GM23338 (cell line): Measurements from ENCODE around the gene RIPPLY1. TPM values are rescaled to one million over a fixed set of nuclear protein-coding genes. Genes with fewer than 3 reads are reported as not detected.

Experiments
- ATAC-seq: fragments of 200-7000 bp; cut with Tn5 transposase; 3 replicates; pipeline ENCODE4 v1.9.1; 2020
- DNase-seq: peaks from one replicate; pipeline ENCODE4 v3.0.0-alpha.2; 2015; ENCODE audit warnings: low spot score
- H2AFZ ChIP-seq: fragments of 200-600 bp; sonication (generic); 2 replicates; pipeline ENCODE4 v1.8.0; 2016; ENCODE audit warnings: antibody characterized with exemption, mild to moderate bottlenecking, moderate library complexity
- H3F3A ChIP-seq: fragments of 200-600 bp; sonication (generic); replicated peaks from 2 replicates; pipeline ENCODE4 v1.8.0; 2017; ENCODE audit warnings: antibody characterized with exemption, mixed run types, low read depth
- H3K27ac ChIP-seq: fragments of 200-600 bp; sonication (generic); 2 replicates; pipeline ENCODE4 v1.6.1; 2016; ENCODE audit warnings: low read depth
- H3K27me3 ChIP-seq: fragments of 200-600 bp; sonication (generic); 2 replicates; pipeline ENCODE4 v1.8.0; 2016; ENCODE audit warnings: mild to moderate bottlenecking, mixed run types, moderate library complexity; ENCODE audit not compliant: insufficient read depth
- H3K36me3 ChIP-seq: fragments of 200-600 bp; sonication (generic); 2 replicates; pipeline ENCODE4 v1.8.0; 2016; ENCODE audit warnings: mild to moderate bottlenecking; ENCODE audit not compliant: insufficient read depth
- H3K4me1 ChIP-seq: fragments of 200-600 bp; sonication (generic); 2 replicates; pipeline ENCODE4 v1.8.0; 2016; ENCODE audit warnings: mild to moderate bottlenecking, moderate library complexity; ENCODE audit not compliant: insufficient read depth
- H3K4me2 ChIP-seq: fragments of 200-600 bp; sonication (generic); 2 replicates; pipeline ENCODE4 v1.7.1; 2017; ENCODE audit warnings: mixed run types
- H3K4me3 ChIP-seq: fragments of 200-600 bp; sonication (generic); 2 replicates; pipeline ENCODE4 v1.6.1; 2016; ENCODE audit warnings: mixed run types
- H3K79me2 ChIP-seq: fragments of 200-600 bp; sonication (generic); replicated peaks from 2 replicates; pipeline ENCODE4 v1.8.0; 2017; ENCODE audit warnings: mild to moderate bottlenecking; ENCODE audit not compliant: insufficient read depth
- H3K9me2 ChIP-seq: fragments of 200-600 bp; sonication (generic); 2 replicates; pipeline ENCODE4 v1.8.0; 2017; ENCODE audit not compliant: insufficient read depth
- H4K20me1 ChIP-seq: fragments of 200-600 bp; sonication (generic); replicated peaks from 2 replicates; pipeline ENCODE4 v1.8.0; 2017; ENCODE audit warnings: mild to moderate bottlenecking; ENCODE audit not compliant: insufficient read depth
- H3K27ac Mint-ChIP-seq: 2 replicates; pipeline ENCODE4 v1.8.0; 2020; ENCODE audit warnings: inconsistent platforms, mild to moderate bottlenecking, moderate library complexity, mixed read lengths
- H3K27me3 Mint-ChIP-seq: 3 replicates; pipeline ENCODE4 v1.8.0; 2022; ENCODE audit warnings: low read depth, mild to moderate bottlenecking, moderate library complexity, mixed read lengths, inconsistent platforms; ENCODE audit not compliant: insufficient read depth, poor library complexity
- H3K36me3 Mint-ChIP-seq: 3 replicates; pipeline ENCODE4 v1.8.0; 2021; ENCODE audit warnings: low read depth, mild to moderate bottlenecking, inconsistent platforms, moderate library complexity, mixed read lengths
- H3K4me1 Mint-ChIP-seq: 3 replicates; pipeline ENCODE4 v1.8.0; 2020; ENCODE audit warnings: mild to moderate bottlenecking, inconsistent platforms, mixed read lengths
- H3K4me3 Mint-ChIP-seq: 3 replicates; pipeline ENCODE4 v1.8.0; 2021; ENCODE audit warnings: moderate library complexity, mild to moderate bottlenecking, inconsistent platforms, mixed read lengths
- H3K9me3 Mint-ChIP-seq: 3 replicates; pipeline ENCODE4 v1.8.0; 2020; ENCODE audit warnings: moderate library complexity, mild to moderate bottlenecking, inconsistent platforms, mixed read lengths
- CREB1 ChIP-seq: fragments of 250-450 bp; sonication (Bioruptor Pico); IDR thresholded peaks from 2 replicates; pipeline ENCODE4 v1.5.0; 2020; ENCODE audit warnings: low read depth, mild to moderate bottlenecking, moderate library complexity
- EZH2 ChIP-seq: fragments of 200-600 bp; sonication (generic); IDR thresholded peaks from one replicate; pipeline ENCODE4 v1.8.0; 2017; ENCODE audit warnings: antibody characterized with exemption, mild to moderate bottlenecking, low read depth; ENCODE audit not compliant: unreplicated experiment
- EZH2phosphoT487 ChIP-seq: fragments of 200-600 bp; sonication (generic); IDR thresholded peaks from one replicate; pipeline ENCODE4 v1.8.1; 2018; ENCODE audit warnings: antibody characterized with exemption; ENCODE audit not compliant: unreplicated experiment
- NANOG ChIP-seq: IDR thresholded peaks from 2 replicates; pipeline ENCODE4 v1.6.1; 2016; ENCODE audit warnings: antibody characterized with exemption, borderline replicate concordance
- POLR2AphosphoS5 ChIP-seq: IDR thresholded peaks from 2 replicates; pipeline ENCODE4 v1.6.1; 2016; ENCODE audit warnings: antibody characterized with exemption, low read depth
- STAT1 ChIP-seq: IDR thresholded peaks from one replicate; pipeline ENCODE4 v1.6.1; 2016; ENCODE audit warnings: antibody characterized with exemption; ENCODE audit not compliant: unreplicated experiment
- polyA plus RNA-seq: library from polyadenylated mRNA; unstranded; fragments of >200 nt; fragmentation: Nextera tagmentation; extraction: Ambion mirVana; gene quantifications from 2 replicates; pipeline ENCODE4 v1.2.1, GENCODE V29; 2016
- total RNA-seq: library from RNA; depleted of rRNA; stranded (reverse); fragments of >200 nt; shearing (Covaris generic); gene quantifications from 2 replicates; pipeline ENCODE4 v1.2.3, GENCODE V29; 2014
- TF ChIP-seq, protein P1 (sequence below), 2 experiments: fragments of 200-600 bp in 1 of 2; sonication (generic) in 1 of 2; conservative IDR thresholded peaks; 2 replicates each; pipeline versions ENCODE4 v1.5.1 to v1.6.1; 2016 to 2017; ENCODE audit warnings: antibody characterized with exemption in 2 of 2, low read depth in 2 of 2, mild to moderate bottlenecking in 2 of 2, moderate library complexity in 1 of 2
- TF ChIP-seq, protein P2 (sequence below): IDR thresholded peaks from one replicate; pipeline ENCODE4 v1.6.1; 2018; ENCODE audit warnings: antibody characterized with exemption; ENCODE audit not compliant: unreplicated experiment
- TF ChIP-seq, protein P3 (sequence below): IDR thresholded peaks from 2 replicates; pipeline ENCODE4 v1.6.1; 2016; ENCODE audit warnings: antibody characterized with exemption
- TF ChIP-seq, protein P4 (sequence below): fragments of 250-450 bp; sonication (Bioruptor Pico); IDR thresholded peaks from 2 replicates; pipeline ENCODE4 v1.5.0; 2020; ENCODE audit warnings: mild to moderate bottlenecking, moderate library complexity

The RIPPLY1 gene
- total and polyA plus RNA-seq, 2 experiments from 2014 or later, result not detected

DNA sequence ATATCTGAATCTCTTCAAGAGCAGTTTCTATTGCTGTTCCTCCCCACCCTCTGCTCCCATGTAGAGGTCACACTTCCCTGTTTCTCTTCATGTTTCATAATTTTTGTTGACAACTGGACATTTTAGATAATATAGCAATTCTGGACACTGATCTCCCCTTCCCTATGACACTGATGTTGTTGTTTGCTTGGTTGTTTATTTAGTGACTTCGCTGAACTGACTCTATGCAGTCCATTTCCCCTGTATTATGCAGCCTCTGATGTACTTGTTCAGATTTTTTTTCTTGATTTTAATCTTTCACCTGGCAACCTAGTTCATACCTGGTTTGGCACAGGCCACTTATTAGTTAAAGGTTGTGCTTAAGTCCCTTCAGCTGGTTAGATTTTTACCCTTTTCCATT, 46.2 kb upstream of the RIPPLY1 start (continued):
- TF ChIP-seq, protein P1, sequence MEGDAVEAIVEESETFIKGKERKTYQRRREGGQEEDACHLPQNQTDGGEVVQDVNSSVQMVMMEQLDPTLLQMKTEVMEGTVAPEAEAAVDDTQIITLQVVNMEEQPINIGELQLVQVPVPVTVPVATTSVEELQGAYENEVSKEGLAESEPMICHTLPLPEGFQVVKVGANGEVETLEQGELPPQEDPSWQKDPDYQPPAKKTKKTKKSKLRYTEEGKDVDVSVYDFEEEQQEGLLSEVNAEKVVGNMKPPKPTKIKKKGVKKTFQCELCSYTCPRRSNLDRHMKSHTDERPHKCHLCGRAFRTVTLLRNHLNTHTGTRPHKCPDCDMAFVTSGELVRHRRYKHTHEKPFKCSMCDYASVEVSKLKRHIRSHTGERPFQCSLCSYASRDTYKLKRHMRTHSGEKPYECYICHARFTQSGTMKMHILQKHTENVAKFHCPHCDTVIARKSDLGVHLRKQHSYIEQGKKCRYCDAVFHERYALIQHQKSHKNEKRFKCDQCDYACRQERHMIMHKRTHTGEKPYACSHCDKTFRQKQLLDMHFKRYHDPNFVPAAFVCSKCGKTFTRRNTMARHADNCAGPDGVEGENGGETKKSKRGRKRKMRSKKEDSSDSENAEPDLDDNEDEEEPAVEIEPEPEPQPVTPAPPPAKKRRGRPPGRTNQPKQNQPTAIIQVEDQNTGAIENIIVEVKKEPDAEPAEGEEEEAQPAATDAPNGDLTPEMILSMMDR (conservative IDR thresholded peaks at IDR 0.05; ENCODE audit: low read depth in 2 of 2), result no peak
- TF ChIP-seq EZH2phosphoT487, result no peak

DNA sequence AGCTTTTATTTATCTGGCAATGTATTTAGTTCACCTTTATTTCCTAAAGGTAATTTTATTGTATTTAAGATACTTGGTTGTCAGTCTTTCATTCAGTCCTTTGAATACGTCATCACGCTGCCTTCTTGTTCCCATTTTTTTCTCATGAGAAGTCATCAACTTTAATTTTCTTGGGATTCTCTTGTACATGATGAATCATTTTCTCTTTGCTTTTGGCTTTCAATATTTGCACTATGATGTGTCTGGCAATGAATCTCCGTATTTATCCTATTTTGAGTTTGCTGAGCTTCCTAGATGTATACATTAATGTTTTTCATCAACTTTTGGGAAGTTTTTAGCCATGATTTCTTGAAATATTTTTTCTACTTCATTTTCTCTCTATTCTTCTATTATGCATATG, 45.5 kb upstream of the RIPPLY1 start:
- no peaks in the 10 kb centered on the region for H3K36me3 Mint-ChIP-seq
- H3K9me3 Mint-ChIP-seq, result no peaks in the 10 kb centered on the region
- Histone ChIP-seq H4K20me1 (no peaks in the 10 kb centered on the region), H3K36me3 (no peaks in the 10 kb centered on the region), H3K4me1 (no peaks in the 10 kb centered on the region), H3K4me2 (no peak overlapping the region), H3K79me2 (no peaks in the 10 kb centered on the region), H3F3A (no peaks in the 10 kb centered on the region), H3K9me2 (no peaks in the 10 kb centered on the region), H3K4me3 (no peak overlapping the region), H3K27me3 (no peaks in the 10 kb centered on the region), H3K27ac (no peak overlapping the region), H2AFZ (no peak overlapping the region)
- no peaks in the 10 kb centered on the region for H3K4me1 Mint-ChIP-seq
- no peak for ATAC-seq
- no peak for DNase-seq
- H3K27me3 Mint-ChIP-seq, result no peaks in the 10 kb centered on the region
- H3K27ac Mint-ChIP-seq, result no peak overlapping the region
- no peak overlapping the region for H3K4me3 Mint-ChIP-seq
- TF ChIP-seq, protein P2, sequence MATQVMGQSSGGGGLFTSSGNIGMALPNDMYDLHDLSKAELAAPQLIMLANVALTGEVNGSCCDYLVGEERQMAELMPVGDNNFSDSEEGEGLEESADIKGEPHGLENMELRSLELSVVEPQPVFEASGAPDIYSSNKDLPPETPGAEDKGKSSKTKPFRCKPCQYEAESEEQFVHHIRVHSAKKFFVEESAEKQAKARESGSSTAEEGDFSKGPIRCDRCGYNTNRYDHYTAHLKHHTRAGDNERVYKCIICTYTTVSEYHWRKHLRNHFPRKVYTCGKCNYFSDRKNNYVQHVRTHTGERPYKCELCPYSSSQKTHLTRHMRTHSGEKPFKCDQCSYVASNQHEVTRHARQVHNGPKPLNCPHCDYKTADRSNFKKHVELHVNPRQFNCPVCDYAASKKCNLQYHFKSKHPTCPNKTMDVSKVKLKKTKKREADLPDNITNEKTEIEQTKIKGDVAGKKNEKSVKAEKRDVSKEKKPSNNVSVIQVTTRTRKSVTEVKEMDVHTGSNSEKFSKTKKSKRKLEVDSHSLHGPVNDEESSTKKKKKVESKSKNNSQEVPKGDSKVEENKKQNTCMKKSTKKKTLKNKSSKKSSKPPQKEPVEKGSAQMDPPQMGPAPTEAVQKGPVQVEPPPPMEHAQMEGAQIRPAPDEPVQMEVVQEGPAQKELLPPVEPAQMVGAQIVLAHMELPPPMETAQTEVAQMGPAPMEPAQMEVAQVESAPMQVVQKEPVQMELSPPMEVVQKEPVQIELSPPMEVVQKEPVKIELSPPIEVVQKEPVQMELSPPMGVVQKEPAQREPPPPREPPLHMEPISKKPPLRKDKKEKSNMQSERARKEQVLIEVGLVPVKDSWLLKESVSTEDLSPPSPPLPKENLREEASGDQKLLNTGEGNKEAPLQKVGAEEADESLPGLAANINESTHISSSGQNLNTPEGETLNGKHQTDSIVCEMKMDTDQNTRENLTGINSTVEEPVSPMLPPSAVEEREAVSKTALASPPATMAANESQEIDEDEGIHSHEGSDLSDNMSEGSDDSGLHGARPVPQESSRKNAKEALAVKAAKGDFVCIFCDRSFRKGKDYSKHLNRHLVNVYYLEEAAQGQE, result no peak
- TF ChIP-seq EZH2phosphoT487 (no peak), NANOG (no peak), POLR2AphosphoS5 (no peak), CREB1 (CRISPR knock-in tag) (no peak), EZH2 (no peak), STAT1 (no peak)
- TF ChIP-seq, protein P1 (conservative IDR thresholded peaks at IDR 0.05; ENCODE audit: low read depth in 2 of 2), result no peak
- TF ChIP-seq, protein P3, sequence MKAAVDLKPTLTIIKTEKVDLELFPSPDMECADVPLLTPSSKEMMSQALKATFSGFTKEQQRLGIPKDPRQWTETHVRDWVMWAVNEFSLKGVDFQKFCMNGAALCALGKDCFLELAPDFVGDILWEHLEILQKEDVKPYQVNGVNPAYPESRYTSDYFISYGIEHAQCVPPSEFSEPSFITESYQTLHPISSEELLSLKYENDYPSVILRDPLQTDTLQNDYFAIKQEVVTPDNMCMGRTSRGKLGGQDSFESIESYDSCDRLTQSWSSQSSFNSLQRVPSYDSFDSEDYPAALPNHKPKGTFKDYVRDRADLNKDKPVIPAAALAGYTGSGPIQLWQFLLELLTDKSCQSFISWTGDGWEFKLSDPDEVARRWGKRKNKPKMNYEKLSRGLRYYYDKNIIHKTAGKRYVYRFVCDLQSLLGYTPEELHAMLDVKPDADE, result no peak
- TF ChIP-seq, protein P4, sequence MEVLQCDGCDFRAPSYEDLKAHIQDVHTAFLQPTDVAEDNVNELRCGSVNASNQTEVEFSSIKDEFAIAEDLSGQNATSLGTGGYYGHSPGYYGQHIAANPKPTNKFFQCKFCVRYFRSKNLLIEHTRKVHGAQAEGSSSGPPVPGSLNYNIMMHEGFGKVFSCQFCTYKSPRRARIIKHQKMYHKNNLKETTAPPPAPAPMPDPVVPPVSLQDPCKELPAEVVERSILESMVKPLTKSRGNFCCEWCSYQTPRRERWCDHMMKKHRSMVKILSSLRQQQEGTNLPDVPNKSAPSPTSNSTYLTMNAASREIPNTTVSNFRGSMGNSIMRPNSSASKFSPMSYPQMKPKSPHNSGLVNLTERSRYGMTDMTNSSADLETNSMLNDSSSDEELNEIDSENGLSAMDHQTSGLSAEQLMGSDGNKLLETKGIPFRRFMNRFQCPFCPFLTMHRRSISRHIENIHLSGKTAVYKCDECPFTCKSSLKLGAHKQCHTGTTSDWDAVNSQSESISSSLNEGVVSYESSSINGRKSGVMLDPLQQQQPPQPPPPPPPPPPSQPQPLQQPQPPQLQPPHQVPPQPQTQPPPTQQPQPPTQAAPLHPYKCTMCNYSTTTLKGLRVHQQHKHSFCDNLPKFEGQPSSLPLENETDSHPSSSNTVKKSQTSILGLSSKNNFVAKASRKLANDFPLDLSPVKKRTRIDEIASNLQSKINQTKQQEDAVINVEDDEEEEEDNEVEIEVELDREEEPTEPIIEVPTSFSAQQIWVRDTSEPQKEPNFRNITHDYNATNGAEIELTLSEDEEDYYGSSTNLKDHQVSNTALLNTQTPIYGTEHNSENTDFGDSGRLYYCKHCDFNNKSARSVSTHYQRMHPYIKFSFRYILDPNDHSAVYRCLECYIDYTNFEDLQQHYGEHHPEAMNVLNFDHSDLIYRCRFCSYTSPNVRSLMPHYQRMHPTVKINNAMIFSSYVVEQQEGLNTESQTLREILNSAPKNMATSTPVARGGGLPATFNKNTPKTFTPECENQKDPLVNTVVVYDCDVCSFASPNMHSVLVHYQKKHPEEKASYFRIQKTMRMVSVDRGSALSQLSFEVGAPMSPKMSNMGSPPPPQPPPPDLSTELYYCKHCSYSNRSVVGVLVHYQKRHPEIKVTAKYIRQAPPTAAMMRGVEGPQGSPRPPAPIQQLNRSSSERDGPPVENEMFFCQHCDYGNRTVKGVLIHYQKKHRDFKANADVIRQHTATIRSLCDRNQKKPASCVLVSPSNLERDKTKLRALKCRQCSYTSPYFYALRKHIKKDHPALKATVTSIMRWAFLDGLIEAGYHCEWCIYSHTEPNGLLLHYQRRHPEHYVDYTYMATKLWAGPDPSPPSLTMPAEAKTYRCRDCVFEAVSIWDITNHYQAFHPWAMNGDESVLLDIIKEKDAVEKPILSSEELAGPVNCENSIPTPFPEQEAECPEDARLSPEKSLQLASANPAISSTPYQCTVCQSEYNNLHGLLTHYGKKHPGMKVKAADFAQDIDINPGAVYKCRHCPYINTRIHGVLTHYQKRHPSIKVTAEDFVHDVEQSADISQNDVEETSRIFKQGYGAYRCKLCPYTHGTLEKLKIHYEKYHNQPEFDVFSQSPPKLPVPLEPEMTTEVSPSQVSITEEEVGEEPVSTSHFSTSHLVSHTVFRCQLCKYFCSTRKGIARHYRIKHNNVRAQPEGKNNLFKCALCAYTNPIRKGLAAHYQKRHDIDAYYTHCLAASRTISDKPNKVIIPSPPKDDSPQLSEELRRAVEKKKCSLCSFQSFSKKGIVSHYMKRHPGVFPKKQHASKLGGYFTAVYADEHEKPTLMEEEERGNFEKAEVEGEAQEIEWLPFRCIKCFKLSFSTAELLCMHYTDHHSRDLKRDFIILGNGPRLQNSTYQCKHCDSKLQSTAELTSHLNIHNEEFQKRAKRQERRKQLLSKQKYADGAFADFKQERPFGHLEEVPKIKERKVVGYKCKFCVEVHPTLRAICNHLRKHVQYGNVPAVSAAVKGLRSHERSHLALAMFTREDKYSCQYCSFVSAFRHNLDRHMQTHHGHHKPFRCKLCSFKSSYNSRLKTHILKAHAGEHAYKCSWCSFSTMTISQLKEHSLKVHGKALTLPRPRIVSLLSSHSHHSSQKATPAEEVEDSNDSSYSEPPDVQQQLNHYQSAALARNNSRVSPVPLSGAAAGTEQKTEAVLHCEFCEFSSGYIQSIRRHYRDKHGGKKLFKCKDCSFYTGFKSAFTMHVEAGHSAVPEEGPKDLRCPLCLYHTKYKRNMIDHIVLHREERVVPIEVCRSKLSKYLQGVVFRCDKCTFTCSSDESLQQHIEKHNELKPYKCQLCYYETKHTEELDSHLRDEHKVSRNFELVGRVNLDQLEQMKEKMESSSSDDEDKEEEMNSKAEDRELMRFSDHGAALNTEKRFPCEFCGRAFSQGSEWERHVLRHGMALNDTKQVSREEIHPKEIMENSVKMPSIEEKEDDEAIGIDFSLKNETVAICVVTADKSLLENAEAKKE (CRISPR knock-in tag), result no peak
